Cardiac septum (tissue), 1 donor: ENCODE results near the gene SP6. TPM values are rescaled to one million over a fixed set of nuclear protein-coding genes. Genes with fewer than 3 reads are reported as not detected.

Source experiments
- DNase-seq: peaks from one replicate; pipeline ENCODE4 v3.0.0-alpha.2; 2020; ENCODE audit warnings: low spot score
- intact Hi-C: fragments of 100-400 bp; cut with DNase I; formaldehyde crosslinking; loops from one replicate; pipeline ENCODE4 v1.14.0; 2022
- total RNA-seq: library from RNA; stranded (reverse); fragmentation: NEBNext Ultra II Directional; extraction: Animal tissue kit (Norgen Biotek cat#: 25700); gene quantifications from one replicate; pipeline ENCODE4 v1.2.1, GENCODE V29; 2021
- donor health status: DM: no; HTN: no; CAD: no.

SP6 gene
- total RNA-seq, 1 donor from 2014 or later: 0.08 TPM

- intact Hi-C loops: loop anchor here (1.0 to 5.0 kb wide), 3 partner anchors 49 to 176 kb away; partner anchors contain the start of gene CDK5RAP3
- DNase-seq: peak; percentile 97
Observed at GRCh38 chr17:47840742-47841487, 10.0 kb downstream of the SP6 start, which contains the start of gene SCRN2. Gene SCRN2 (minus strand): TSS chr17:47841273. CDS start chr17:47840843, 430 bp downstream.

- no peak for DNase-seq
- intact Hi-C loops: loop anchor here (2.0 to 5.0 kb wide), 2 partner anchors 131 to 177 kb away; partner anchors contain the start of gene CDK5RAP3
Observed at GRCh38 chr17:47840001-47840741, 10.8 kb downstream of the SP6 start.

GRCh38 chr17:47839071-47839470 is 11.9 kb downstream of the SP6 start:
- DNase-seq: no peak
- intact Hi-C loops: no loop called here

- intact Hi-C loops: no loop called here
- no peak for DNase-seq
Observed at GRCh38 chr17:47838636-47839035, 12.3 kb downstream of the SP6 start.

GRCh38 chr17:47837401-47838039 is 13.4 kb downstream of the SP6 start:
- no peak for DNase-seq
- intact Hi-C loops: no loop called here

- intact Hi-C loops: no loop called here
- DNase-seq: no peak
Observed at GRCh38 chr17:47836601-47837000, 14.4 kb downstream of the SP6 start.

- intact Hi-C loops: no loop called here
- no peak for DNase-seq
Observed at GRCh38 chr17:47834756-47835155, 16.2 kb downstream of the SP6 start.

GRCh38 chr17:47831934-47832327 is 19.0 kb downstream of the SP6 start:
- DNase-seq: no peak
- intact Hi-C loops: no loop called here

- peak; percentile 96 for DNase-seq
- intact Hi-C loops: no loop called here
Observed at GRCh38 chr17:47831003-47831933, 19.7 kb downstream of the SP6 start, which contains the start of the genes LRRC46 and MRPL10. Gene LRRC46 (plus strand): TSS chr17:47831670. CDS start chr17:47831990, 320 bp downstream. Gene MRPL10 (minus strand): TSS chr17:47831541. CDS start chr17:47831511, 30 bp downstream.

- DNase-seq: no peak
- intact Hi-C loops: no loop called here
Observed at GRCh38 chr17:47830396-47831002, 20.5 kb downstream of the SP6 start.

GRCh38 chr17:47829870-47830269 is 21.1 kb downstream of the SP6 start:
- intact Hi-C loops: no loop called here
- no peak for DNase-seq

GRCh38 chr17:47823519-47823918 is 27.4 kb downstream of the SP6 start:
- intact Hi-C loops: no loop called here
- no peak for DNase-seq

GRCh38 chr17:47822785-47823184 is 28.2 kb downstream of the SP6 start:
- intact Hi-C loops: no loop called here
- DNase-seq: no peak

- DNase-seq: peak; percentile 84
- intact Hi-C loops: no loop called here
Observed at GRCh38 chr17:47821424-47822391, 29.3 kb downstream of the SP6 start, which contains the start of gene OSBPL7. Gene OSBPL7 (minus strand): TSS chr17:47821794. CDS start chr17:47820278, 1,516 bp downstream.

GRCh38 chr17:47821031-47821423 is 29.9 kb downstream of the SP6 start:
- intact Hi-C loops: no loop called here
- no peak for DNase-seq

- DNase-seq: no peak
- intact Hi-C loops: no loop called here
Observed at GRCh38 chr17:47820033-47820789, 30.8 kb downstream of the SP6 start.

GRCh38 chr17:47819475-47819874 is 31.5 kb downstream of the SP6 start:
- intact Hi-C loops: no loop called here
- DNase-seq: no peak
